ENCODE results near the gene B4GALNT2.

The B4GALNT2 gene

GRCh38 chr17:49108318-49108717, 24.3 kb upstream of the B4GALNT2 start:
- no peak for DNase-seq

GRCh38 chr17:49110509-49110908, 22.1 kb upstream of the B4GALNT2 start:
- DNase-seq: no peak
- ChIA-PET CTCF (no interaction called here), POLR2A (no interaction called here)
- Histone ChIP-seq H3K27ac (ENCODE audit: insufficient read depth in 1 of 2, low read depth in 1 of 2, low read length in 2 of 2, poor library complexity in 1 of 2, severe bottlenecking in 2 of 2) (no peak overlapping the region), H3K36me3 (ENCODE audit: control insufficient read depth in 4 of 4, insufficient read depth in 4 of 4, low read length in 3 of 4) (no peaks in the 10 kb centered on the region), H3K4me3 (ENCODE audit: control insufficient read depth in 1 of 7, extremely low read depth in 1 of 7, insufficient read depth in 4 of 7, low read depth in 2 of 7, low read length in 6 of 7) (no peak overlapping the region), H3K27me3 (replicated peaks in 2 of 5; ENCODE audit: control insufficient read depth in 4 of 5, insufficient read depth in 5 of 5, low read length in 4 of 5) (peaks cover 0 to 10% (median 4%) of the 10 kb centered on the region in 5 experiments), H3K4me1 (ENCODE audit: control extremely low read depth in 1 of 4, control insufficient read depth in 4 of 4, insufficient read depth in 4 of 4, low read length in 3 of 4) (no peaks in the 10 kb centered on the region), H3K9me3 (ENCODE audit: control extremely low read depth in 1 of 5, control insufficient read depth in 4 of 5, insufficient read depth in 2 of 5, low read depth in 1 of 5, low read length in 4 of 5) (peaks cover 0 to 3% (median 0%) of the 10 kb centered on the region in 5 experiments)
- 100% methylated on average over 1 of the region's 1 CpG for WGBS (ENCODE audit: insufficient coverage)

More at GRCh38 chr17:49108318-49108717, 24.3 kb upstream of the B4GALNT2 start:
- Histone ChIP-seq H3K27me3 (replicated peaks in 2 of 5; ENCODE audit: control insufficient read depth in 4 of 5, insufficient read depth in 5 of 5, low read length in 4 of 5) (peaks cover 0 to 13% (median 0%) of the 10 kb centered on the region in 5 experiments), H3K9me3 (ENCODE audit: control extremely low read depth in 1 of 5, control insufficient read depth in 4 of 5, insufficient read depth in 2 of 5, low read depth in 1 of 5, low read length in 4 of 5) (no peaks in the 10 kb centered on the region), H3K36me3 (ENCODE audit: control insufficient read depth in 4 of 4, insufficient read depth in 4 of 4, low read length in 3 of 4) (no peaks in the 10 kb centered on the region), H3K27ac (ENCODE audit: insufficient read depth in 1 of 2, low read depth in 1 of 2, low read length in 2 of 2, poor library complexity in 1 of 2, severe bottlenecking in 2 of 2) (no peak overlapping the region), H3K4me1 (ENCODE audit: control extremely low read depth in 1 of 4, control insufficient read depth in 4 of 4, insufficient read depth in 4 of 4, low read length in 3 of 4) (no peaks in the 10 kb centered on the region), H3K4me3 (ENCODE audit: control insufficient read depth in 1 of 7, extremely low read depth in 1 of 7, insufficient read depth in 4 of 7, low read depth in 2 of 7, low read length in 6 of 7) (no peak overlapping the region)
- CTCF ChIA-PET: no interaction called here
- POLR2A ChIA-PET: no interaction called here
- WGBS (ENCODE audit: insufficient coverage): 33% methylated on average over 1 of the region's 3 CpGs

GRCh38 chr17:49111934-49112333, 20.6 kb upstream of the B4GALNT2 start:
- ChIA-PET POLR2A (no interaction called here), CTCF (interaction anchor here (1.4 kb wide), 1 partner anchor 41 kb away, joined by 4 read pairs; no protein-coding TSS in a partner anchor)
- Histone ChIP-seq H3K9me3 (ENCODE audit: control extremely low read depth in 1 of 5, control insufficient read depth in 4 of 5, insufficient read depth in 2 of 5, low read depth in 1 of 5, low read length in 4 of 5) (peaks cover 0 to 3% (median 0%) of the 10 kb centered on the region in 5 experiments), H3K36me3 (ENCODE audit: control insufficient read depth in 4 of 4, insufficient read depth in 4 of 4, low read length in 3 of 4) (no peaks in the 10 kb centered on the region), H3K4me3 (ENCODE audit: control insufficient read depth in 1 of 7, extremely low read depth in 1 of 7, insufficient read depth in 4 of 7, low read depth in 2 of 7, low read length in 6 of 7) (no peak overlapping the region), H3K4me1 (ENCODE audit: control extremely low read depth in 1 of 4, control insufficient read depth in 4 of 4, insufficient read depth in 4 of 4, low read length in 3 of 4) (no peaks in the 10 kb centered on the region), H3K27me3 (replicated peaks in 2 of 5; ENCODE audit: control insufficient read depth in 4 of 5, insufficient read depth in 5 of 5, low read length in 4 of 5) (peaks cover 0 to 10% (median 7%) of the 10 kb centered on the region in 5 experiments), H3K27ac (ENCODE audit: insufficient read depth in 1 of 2, low read depth in 1 of 2, low read length in 2 of 2, poor library complexity in 1 of 2, severe bottlenecking in 2 of 2) (no peak overlapping the region)
- 92% methylated on average over 4 of the region's 4 CpGs for WGBS (ENCODE audit: insufficient coverage)
- no peak for DNase-seq

- no peak overlapping the region for H3K27ac ChIP-seq (ENCODE audit: insufficient read depth in 1 of 2, low read depth in 1 of 2, low read length in 2 of 2, poor library complexity in 1 of 2, severe bottlenecking in 2 of 2)
- 100% methylated on average over 1 of the region's 1 CpG for WGBS (ENCODE audit: insufficient coverage)
- CTCF ChIA-PET: no interaction called here
These were observed 19.6 kb upstream of the B4GALNT2 start for GRCh38 chr17:49112936-49113335.

GRCh38 chr17:49114703-49115102, 17.9 kb upstream of the B4GALNT2 start:
- H3K36me3 ChIP-seq (ENCODE audit: control insufficient read depth in 4 of 4, insufficient read depth in 4 of 4, low read length in 3 of 4): no peaks in the 10 kb centered on the region

More at GRCh38 chr17:49112936-49113335, 19.6 kb upstream of the B4GALNT2 start:
- no peak overlapping the region for H3K4me3 ChIP-seq (ENCODE audit: control insufficient read depth in 1 of 7, extremely low read depth in 1 of 7, insufficient read depth in 4 of 7, low read depth in 2 of 7, low read length in 6 of 7)
- peaks cover 0 to 15% (median 7%) of the 10 kb centered on the region in 5 experiments for H3K27me3 ChIP-seq (replicated peaks in 2 of 5; ENCODE audit: control insufficient read depth in 4 of 5, insufficient read depth in 5 of 5, low read length in 4 of 5)
- no peaks in the 10 kb centered on the region for H3K36me3 ChIP-seq (ENCODE audit: control insufficient read depth in 4 of 4, insufficient read depth in 4 of 4, low read length in 3 of 4)
- POLR2A ChIA-PET: no interaction called here
- H3K4me1 ChIP-seq (ENCODE audit: control extremely low read depth in 1 of 4, control insufficient read depth in 4 of 4, insufficient read depth in 4 of 4, low read length in 3 of 4): no peaks in the 10 kb centered on the region
- DNase-seq: no peak
- peaks cover 0 to 3% (median 0%) of the 10 kb centered on the region in 5 experiments for H3K9me3 ChIP-seq (ENCODE audit: control extremely low read depth in 1 of 5, control insufficient read depth in 4 of 5, insufficient read depth in 2 of 5, low read depth in 1 of 5, low read length in 4 of 5)

GRCh38 chr17:49117587-49118230, 14.9 kb upstream of the B4GALNT2 start:
- DNase-seq: peak in 1 of 3 donors; percentile 8
- 100% methylated on average over 1 of the region's 2 CpGs for WGBS (ENCODE audit: insufficient coverage)
- Histone ChIP-seq H3K4me1 (ENCODE audit: control extremely low read depth in 1 of 4, control insufficient read depth in 4 of 4, insufficient read depth in 4 of 4, low read length in 3 of 4) (no peaks in the 10 kb centered on the region), H3K27me3 (replicated peaks in 2 of 5; ENCODE audit: control insufficient read depth in 4 of 5, insufficient read depth in 5 of 5, low read length in 4 of 5) (peaks cover 0 to 23% (median 9%) of the 10 kb centered on the region in 5 experiments), H3K9me3 (ENCODE audit: control extremely low read depth in 1 of 5, control insufficient read depth in 4 of 5, insufficient read depth in 2 of 5, low read depth in 1 of 5, low read length in 4 of 5) (peaks cover 0 to 9% (median 5%) of the 10 kb centered on the region in 5 experiments), H3K27ac (ENCODE audit: insufficient read depth in 1 of 2, low read depth in 1 of 2, low read length in 2 of 2, poor library complexity in 1 of 2, severe bottlenecking in 2 of 2) (no peak overlapping the region), H3K36me3 (ENCODE audit: control insufficient read depth in 4 of 4, insufficient read depth in 4 of 4, low read length in 3 of 4) (no peaks in the 10 kb centered on the region), H3K4me3 (ENCODE audit: control insufficient read depth in 1 of 7, extremely low read depth in 1 of 7, insufficient read depth in 4 of 7, low read depth in 2 of 7, low read length in 6 of 7) (peak overlapping the region in 1 of 7 experiments; percentile 7)
- POLR2A ChIA-PET: no interaction called here
- CTCF ChIA-PET: no interaction called here

More at GRCh38 chr17:49114703-49115102, 17.9 kb upstream of the B4GALNT2 start:
- H3K27ac ChIP-seq (ENCODE audit: insufficient read depth in 1 of 2, low read depth in 1 of 2, low read length in 2 of 2, poor library complexity in 1 of 2, severe bottlenecking in 2 of 2): no peak overlapping the region
- ChIA-PET POLR2A (no interaction called here), CTCF (no interaction called here)
- H3K9me3 ChIP-seq (ENCODE audit: control extremely low read depth in 1 of 5, control insufficient read depth in 4 of 5, insufficient read depth in 2 of 5, low read depth in 1 of 5, low read length in 4 of 5): peaks cover 0 to 3% (median 0%) of the 10 kb centered on the region in 5 experiments
- no peaks in the 10 kb centered on the region for H3K4me1 ChIP-seq (ENCODE audit: control extremely low read depth in 1 of 4, control insufficient read depth in 4 of 4, insufficient read depth in 4 of 4, low read length in 3 of 4)
- DNase-seq: no peak
- no peak overlapping the region for H3K4me3 ChIP-seq (ENCODE audit: control insufficient read depth in 1 of 7, extremely low read depth in 1 of 7, insufficient read depth in 4 of 7, low read depth in 2 of 7, low read length in 6 of 7)
- 100% methylated on average over 1 of the region's 1 CpG for WGBS (ENCODE audit: insufficient coverage)
- H3K27me3 ChIP-seq (replicated peaks in 2 of 5; ENCODE audit: control insufficient read depth in 4 of 5, insufficient read depth in 5 of 5, low read length in 4 of 5): peaks cover 0 to 15% (median 7%) of the 10 kb centered on the region in 5 experiments

- ChIA-PET POLR2A (no interaction called here), CTCF (no interaction called here)
- Histone ChIP-seq H3K4me1 (ENCODE audit: control extremely low read depth in 1 of 4, control insufficient read depth in 4 of 4, insufficient read depth in 4 of 4, low read length in 3 of 4) (no peaks in the 10 kb centered on the region), H3K4me3 (ENCODE audit: control insufficient read depth in 1 of 7, extremely low read depth in 1 of 7, insufficient read depth in 4 of 7, low read depth in 2 of 7, low read length in 6 of 7) (no peak overlapping the region), H3K9me3 (ENCODE audit: control extremely low read depth in 1 of 5, control insufficient read depth in 4 of 5, insufficient read depth in 2 of 5, low read depth in 1 of 5, low read length in 4 of 5) (peaks cover 0 to 9% (median 4%) of the 10 kb centered on the region in 5 experiments), H3K27me3 (replicated peaks in 2 of 5; ENCODE audit: control insufficient read depth in 4 of 5, insufficient read depth in 5 of 5, low read length in 4 of 5) (peaks cover 0 to 20% (median 5%) of the 10 kb centered on the region in 5 experiments), H3K36me3 (ENCODE audit: control insufficient read depth in 4 of 4, insufficient read depth in 4 of 4, low read length in 3 of 4) (no peaks in the 10 kb centered on the region), H3K27ac (ENCODE audit: insufficient read depth in 1 of 2, low read depth in 1 of 2, low read length in 2 of 2, poor library complexity in 1 of 2, severe bottlenecking in 2 of 2) (no peak overlapping the region)
- DNase-seq: no peak
- 90% methylated on average over 2 of the region's 3 CpGs for WGBS (ENCODE audit: insufficient coverage)
These were observed 12.4 kb upstream of the B4GALNT2 start for GRCh38 chr17:49120166-49120565.
